ENCODE measurements around the gene FPR1. TPM values are rescaled to one million over a fixed set of nuclear protein-coding genes. Genes with fewer than 3 reads are reported as not detected.

The FPR1 gene
- total RNA-seq, 1 experiment from 2014 or later, result not detected

DNA sequence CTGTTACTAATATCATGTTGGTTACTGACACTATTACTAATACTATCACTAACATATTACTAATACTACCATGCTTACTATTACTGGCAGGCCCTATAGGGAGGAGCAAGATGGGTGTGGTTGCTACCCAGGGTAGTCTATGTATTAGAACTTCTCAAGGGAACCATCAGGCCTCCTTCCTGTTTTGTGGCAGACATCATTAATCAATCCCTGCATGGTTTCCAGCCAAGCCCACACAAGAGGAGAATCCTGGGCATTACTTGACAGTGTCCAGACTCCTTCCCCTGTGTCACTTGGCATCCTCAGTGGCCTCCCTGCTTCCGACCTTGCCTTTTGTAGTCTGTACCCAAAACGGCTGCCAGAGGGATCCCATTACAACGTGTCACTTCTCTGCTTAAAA is 36.8 kb downstream of the FPR1 start:
- no peak for DNase-seq (ENCODE audit: low read depth in 1 of 2, low spot score in 2 of 2)
- H3K4me1 ChIP-seq (replicated peaks), result no peaks in the 10 kb centered on the region
- no peaks in the 10 kb centered on the region for H3K36me3 ChIP-seq
- no peak overlapping the region for H3K4me3 ChIP-seq
- no peaks in the 10 kb centered on the region for H3K27me3 ChIP-seq (replicated peaks)
- peaks cover 5% of the 10 kb centered on the region for H3K9me3 ChIP-seq (replicated peaks)
- no peak overlapping the region for H3K27ac ChIP-seq

DNA sequence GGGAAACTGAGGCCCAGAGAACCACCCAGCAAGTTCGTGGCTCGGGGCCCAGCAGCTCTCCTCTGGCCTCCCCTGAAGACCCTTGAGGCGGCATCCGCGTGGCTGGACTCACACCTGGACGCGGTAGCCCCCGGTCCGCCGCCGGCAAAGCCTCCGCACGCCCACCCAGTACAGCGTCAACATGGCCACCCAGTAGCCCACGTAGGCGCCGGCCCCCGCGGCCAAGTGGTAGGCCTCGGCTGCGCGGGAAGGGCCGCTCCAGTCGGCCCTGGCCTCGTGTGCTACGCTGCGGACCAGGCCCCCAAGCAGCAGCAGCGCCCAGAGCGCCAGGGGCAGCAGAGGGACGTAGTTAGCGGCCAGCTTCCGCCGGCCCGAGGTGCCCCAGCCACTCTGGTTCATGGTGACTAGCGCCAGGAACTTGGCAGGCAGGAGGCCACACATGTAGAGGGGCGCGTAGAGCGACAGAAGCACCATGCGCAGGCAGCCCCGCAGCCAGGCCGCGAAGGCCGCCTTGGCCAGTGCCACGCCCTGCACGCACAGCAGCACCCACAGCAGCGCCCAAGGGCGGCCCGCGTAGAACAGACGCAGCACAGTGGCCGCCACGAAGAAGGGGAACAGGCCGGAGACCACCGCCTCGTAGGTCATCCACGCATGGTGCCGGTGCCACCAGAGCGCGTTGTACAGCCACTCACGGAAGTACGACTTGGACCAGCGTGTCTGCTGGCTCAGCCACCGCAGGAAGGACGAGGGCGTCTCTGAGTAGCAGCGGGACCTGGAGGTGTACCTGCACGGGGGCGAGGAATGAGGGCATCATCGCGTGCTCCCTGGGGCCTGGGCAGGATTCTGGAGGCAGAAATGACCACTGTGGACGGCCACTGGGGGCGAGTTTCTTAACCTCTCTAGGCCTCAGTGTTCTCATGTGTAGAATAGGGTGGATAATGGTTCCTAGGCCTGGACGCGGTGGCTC is 38.1 kb downstream of the FPR1 start:
- Histone ChIP-seq H3K4me3 (no peak overlapping the region), H3K4me1 (replicated peaks) (no peaks in the 10 kb centered on the region), H3K27me3 (replicated peaks) (no peaks in the 10 kb centered on the region), H3K27ac (no peak overlapping the region), H3K36me3 (no peaks in the 10 kb centered on the region), H3K9me3 (replicated peaks) (no peaks in the 10 kb centered on the region)
- DNase-seq (ENCODE audit: low read depth in 1 of 2, low spot score in 2 of 2), result no peak

DNA sequence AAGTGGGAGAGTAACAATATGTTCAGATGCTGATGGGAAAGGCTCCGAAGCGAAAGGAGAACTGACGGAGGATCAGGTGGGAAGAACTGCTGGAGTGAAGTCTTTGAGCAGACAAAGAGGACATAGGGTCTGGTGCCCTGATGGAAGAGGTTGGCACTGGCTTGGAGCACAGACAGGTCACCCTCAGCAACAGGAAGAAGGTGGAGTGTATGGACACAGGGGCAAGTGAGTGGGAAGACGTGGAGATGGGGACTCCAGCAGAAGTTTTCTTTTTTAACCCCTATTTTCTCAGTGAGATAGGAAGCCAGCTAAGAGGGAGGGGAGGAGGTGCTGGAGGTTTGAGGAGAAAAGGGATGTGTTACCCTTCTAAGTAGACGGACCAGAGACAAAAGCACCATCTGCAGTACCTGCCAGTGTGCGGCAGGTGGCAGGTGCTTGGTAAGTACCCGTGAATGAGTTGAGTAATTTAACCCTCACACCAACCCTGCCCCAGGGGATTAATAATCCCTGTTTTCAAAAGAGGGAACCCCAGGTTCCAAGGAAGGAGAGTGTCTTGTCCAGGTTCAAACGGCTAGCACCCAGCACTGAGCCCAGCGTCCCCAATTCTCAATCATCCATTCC is 39.1 kb downstream of the FPR1 start:
- H3K27ac ChIP-seq, result no peak overlapping the region

DNA sequence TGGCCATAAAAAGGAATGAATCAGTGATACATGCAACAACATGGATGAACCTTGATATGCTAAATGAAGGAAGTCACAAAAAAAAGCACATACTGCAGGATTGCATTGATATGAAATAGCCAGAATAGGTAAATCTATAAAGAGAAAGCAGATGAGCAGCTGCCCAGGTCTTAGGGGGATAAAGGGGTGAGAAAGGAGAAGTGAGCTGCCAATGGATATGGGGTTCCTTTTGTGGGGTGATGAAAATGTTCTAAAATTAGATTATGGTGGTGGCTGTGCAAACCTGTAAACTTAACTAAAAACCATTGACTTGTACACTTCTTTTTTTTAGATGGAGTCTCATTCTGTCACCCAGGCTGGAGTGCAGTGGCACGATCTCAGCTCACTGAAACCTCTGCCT is 40.0 kb downstream of the FPR1 start:
- Histone ChIP-seq H3K4me3 (no peak overlapping the region), H3K27me3 (replicated peaks) (no peaks in the 10 kb centered on the region), H3K27ac (no peak overlapping the region), H3K36me3 (peaks cover 3% of the 10 kb centered on the region), H3K9me3 (replicated peaks) (no peaks in the 10 kb centered on the region), H3K4me1 (replicated peaks) (no peaks in the 10 kb centered on the region)
- no peak for DNase-seq (ENCODE audit: low read depth in 1 of 2, low spot score in 2 of 2)

More for the DNA sequence above, 39.1 kb downstream of the FPR1 start:
- Histone ChIP-seq H3K36me3 (no peaks in the 10 kb centered on the region; the same call in 1 of the 2 replicates), H3K4me3 (no peak overlapping the region), H3K4me1 (replicated peaks) (no peaks in the 10 kb centered on the region), H3K27me3 (replicated peaks) (no peaks in the 10 kb centered on the region), H3K9me3 (replicated peaks) (no peaks in the 10 kb centered on the region)
- no peak for DNase-seq (ENCODE audit: low read depth in 1 of 2, low spot score in 2 of 2)

DNA sequence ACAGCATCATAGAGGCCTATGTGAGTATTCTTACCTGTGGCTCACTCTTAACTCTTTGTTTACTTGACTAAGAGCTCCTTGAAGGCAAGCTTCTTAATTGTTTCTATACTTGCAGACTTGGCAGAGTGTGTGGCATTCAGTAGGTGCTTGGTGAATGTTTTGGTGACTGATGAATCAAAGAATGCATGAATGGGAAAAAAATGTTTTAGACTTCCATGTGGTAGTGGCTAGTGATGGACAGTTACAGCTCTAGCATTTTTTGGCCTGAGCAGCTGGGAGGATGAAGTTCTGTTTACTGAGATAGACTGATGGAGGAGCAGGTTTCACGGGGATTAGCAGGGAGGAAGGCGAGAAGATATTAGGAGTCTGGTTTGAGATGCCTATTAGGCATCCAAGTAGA is 41.5 kb downstream of the FPR1 start:
- Histone ChIP-seq H3K27me3 (replicated peaks) (no peaks in the 10 kb centered on the region), H3K27ac (no peak overlapping the region), H3K9me3 (replicated peaks) (no peaks in the 10 kb centered on the region), H3K4me3 (no peak overlapping the region), H3K4me1 (replicated peaks) (no peaks in the 10 kb centered on the region), H3K36me3 (peaks cover 18% of the 10 kb centered on the region)
- no peak for DNase-seq (ENCODE audit: low read depth in 1 of 2, low spot score in 2 of 2)

DNA sequence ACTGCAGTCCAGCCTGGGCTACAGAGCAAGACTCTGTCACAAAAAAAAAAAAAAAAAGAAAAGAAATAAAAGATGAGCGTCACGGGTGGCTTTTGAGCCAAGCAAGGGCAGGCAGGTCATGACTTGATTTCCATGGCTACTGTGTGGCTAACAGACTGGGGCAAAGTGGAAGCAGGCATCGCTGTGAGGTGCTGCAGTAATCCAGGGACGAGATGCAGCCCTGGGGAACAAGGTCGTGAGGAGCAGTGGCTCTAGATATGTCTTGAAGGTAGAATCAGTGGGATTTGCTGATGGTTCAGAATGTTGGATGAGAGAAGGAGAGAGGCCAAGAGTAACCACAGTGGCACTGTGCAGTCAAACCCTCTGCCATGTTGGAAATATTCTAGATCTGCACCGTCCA is 42.1 kb downstream of the FPR1 start:
- H3K4me1 ChIP-seq (replicated peaks), result peaks cover 3% of the 10 kb centered on the region; the same call in 1 of the 2 replicates
- H3K36me3 ChIP-seq, result peaks cover 23% of the 10 kb centered on the region
- H3K27ac ChIP-seq, result no peak overlapping the region
- no peak overlapping the region for H3K4me3 ChIP-seq
- DNase-seq (ENCODE audit: low read depth in 1 of 2, low spot score in 2 of 2), result no peak
- H3K9me3 ChIP-seq (replicated peaks), result no peaks in the 10 kb centered on the region
- no peaks in the 10 kb centered on the region for H3K27me3 ChIP-seq (replicated peaks)

DNA sequence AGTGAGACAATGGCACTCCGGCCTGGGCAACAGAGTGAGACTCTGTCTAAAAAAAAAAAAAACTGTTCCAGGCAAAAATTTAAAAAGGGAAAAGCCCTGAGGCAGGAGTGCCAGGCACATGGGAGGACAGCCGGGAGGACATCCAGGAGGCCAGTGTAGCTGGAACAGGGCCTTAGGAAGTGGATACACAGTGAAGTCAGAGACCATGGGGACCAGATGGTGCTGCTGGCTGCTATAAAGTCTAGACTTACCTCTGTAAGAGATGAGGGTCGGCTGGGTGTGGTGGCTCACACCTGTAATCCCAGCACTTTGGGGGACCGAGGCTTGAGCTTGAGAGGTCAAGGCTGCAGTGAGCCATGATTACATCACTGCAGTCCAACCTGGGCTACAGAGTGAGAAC is 42.9 kb downstream of the FPR1 start:
- peaks cover 27% of the 10 kb centered on the region for H3K36me3 ChIP-seq
- peaks cover 6% of the 10 kb centered on the region; the same call in 1 of the 2 replicates for H3K4me1 ChIP-seq (replicated peaks)
- H3K9me3 ChIP-seq (replicated peaks), result no peaks in the 10 kb centered on the region
- DNase-seq (ENCODE audit: low read depth in 1 of 2, low spot score in 2 of 2), result no peak
- H3K4me3 ChIP-seq, result no peak overlapping the region
- H3K27ac ChIP-seq, result no peak overlapping the region
- H3K27me3 ChIP-seq (replicated peaks), result no peaks in the 10 kb centered on the region

DNA sequence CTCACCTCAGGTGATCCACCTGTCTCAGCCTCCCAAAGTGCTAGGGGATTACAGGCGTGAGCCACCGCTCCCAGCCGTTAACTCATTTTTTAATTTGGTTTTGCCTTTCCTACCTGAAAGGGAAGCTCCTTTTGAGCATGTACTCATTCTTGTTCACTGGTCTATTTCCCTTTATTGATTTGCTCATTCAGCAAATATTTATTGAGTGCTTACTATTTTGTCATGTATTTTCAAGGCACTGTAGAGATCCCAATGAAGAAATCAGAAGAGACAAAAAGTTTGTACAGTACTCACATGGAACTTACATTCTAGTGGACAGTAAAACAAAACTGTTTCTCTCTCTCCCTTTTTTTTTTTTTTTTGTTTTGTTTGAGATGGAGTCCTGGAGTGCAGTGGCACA is 44.8 kb downstream of the FPR1 start:
- no peak overlapping the region for H3K27ac ChIP-seq
- no peak overlapping the region for H3K4me3 ChIP-seq
- H3K4me1 ChIP-seq (replicated peaks), result peaks cover 6% of the 10 kb centered on the region; the same call in 1 of the 2 replicates
- no peaks in the 10 kb centered on the region for H3K27me3 ChIP-seq (replicated peaks)
- no peaks in the 10 kb centered on the region for H3K9me3 ChIP-seq (replicated peaks)
- H3K36me3 ChIP-seq, result peaks cover 44% of the 10 kb centered on the region
- no peak for DNase-seq (ENCODE audit: low read depth in 1 of 2, low spot score in 2 of 2)

DNA sequence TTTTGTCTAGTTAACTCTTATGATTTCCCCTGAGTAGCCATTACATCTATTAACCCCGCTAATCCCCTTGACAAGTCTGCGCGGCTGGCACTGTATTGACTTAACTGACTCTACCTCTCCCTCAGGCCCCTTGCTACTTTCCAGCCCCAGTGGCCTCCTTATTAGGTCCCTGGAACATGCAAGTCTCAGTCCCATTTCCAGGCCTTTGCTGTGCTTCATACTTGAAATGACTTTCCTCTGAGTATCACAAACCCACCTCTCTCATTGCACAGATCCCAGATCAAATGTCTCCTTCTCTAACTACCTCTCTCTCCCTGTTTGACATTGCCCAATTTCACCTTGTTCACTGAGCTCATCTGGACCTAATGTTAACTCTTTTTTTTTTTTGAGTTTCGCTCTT is 45.4 kb downstream of the FPR1 start:
- Histone ChIP-seq H3K4me1 (replicated peaks) (peaks cover 6% of the 10 kb centered on the region; the same call in 1 of the 2 replicates), H3K9me3 (replicated peaks) (no peaks in the 10 kb centered on the region), H3K4me3 (no peak overlapping the region), H3K36me3 (peaks cover 50% of the 10 kb centered on the region), H3K27me3 (replicated peaks) (no peaks in the 10 kb centered on the region), H3K27ac (no peak overlapping the region)
- no peak for DNase-seq (ENCODE audit: low read depth in 1 of 2, low spot score in 2 of 2)

DNA sequence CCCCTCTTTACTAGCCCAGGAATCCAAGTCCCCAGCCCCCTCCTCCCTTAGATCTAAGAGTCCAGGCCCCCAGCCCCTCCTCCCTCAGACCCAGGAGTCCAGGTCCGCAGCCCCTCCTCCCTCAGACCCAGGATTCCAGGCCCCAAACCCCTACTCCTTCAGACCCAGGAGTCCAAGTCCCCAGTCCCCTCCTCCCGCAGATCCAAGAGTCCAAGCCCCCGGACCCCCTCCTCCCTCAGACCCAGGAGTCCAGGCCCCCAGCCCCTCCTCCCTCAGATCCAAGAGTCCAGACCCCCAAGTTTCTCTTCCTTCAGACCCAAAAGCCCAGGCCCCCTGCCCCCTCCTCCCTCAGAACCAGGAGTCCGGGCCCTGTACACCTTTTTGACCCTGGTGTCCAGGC is 47.1 kb downstream of the FPR1 start:
- peak overlapping the region; percentile 50 for H3K27ac ChIP-seq
- H3K4me3 ChIP-seq, result peak overlapping the region; percentile 50
- H3K9me3 ChIP-seq (replicated peaks), result no peaks in the 10 kb centered on the region
- no peaks in the 10 kb centered on the region for H3K27me3 ChIP-seq (replicated peaks)
- peaks cover 6% of the 10 kb centered on the region; the same call in 1 of the 2 replicates for H3K4me1 ChIP-seq (replicated peaks)
- no peak for DNase-seq (ENCODE audit: low read depth in 1 of 2, low spot score in 2 of 2)
- peaks cover 67% of the 10 kb centered on the region for H3K36me3 ChIP-seq

DNA sequence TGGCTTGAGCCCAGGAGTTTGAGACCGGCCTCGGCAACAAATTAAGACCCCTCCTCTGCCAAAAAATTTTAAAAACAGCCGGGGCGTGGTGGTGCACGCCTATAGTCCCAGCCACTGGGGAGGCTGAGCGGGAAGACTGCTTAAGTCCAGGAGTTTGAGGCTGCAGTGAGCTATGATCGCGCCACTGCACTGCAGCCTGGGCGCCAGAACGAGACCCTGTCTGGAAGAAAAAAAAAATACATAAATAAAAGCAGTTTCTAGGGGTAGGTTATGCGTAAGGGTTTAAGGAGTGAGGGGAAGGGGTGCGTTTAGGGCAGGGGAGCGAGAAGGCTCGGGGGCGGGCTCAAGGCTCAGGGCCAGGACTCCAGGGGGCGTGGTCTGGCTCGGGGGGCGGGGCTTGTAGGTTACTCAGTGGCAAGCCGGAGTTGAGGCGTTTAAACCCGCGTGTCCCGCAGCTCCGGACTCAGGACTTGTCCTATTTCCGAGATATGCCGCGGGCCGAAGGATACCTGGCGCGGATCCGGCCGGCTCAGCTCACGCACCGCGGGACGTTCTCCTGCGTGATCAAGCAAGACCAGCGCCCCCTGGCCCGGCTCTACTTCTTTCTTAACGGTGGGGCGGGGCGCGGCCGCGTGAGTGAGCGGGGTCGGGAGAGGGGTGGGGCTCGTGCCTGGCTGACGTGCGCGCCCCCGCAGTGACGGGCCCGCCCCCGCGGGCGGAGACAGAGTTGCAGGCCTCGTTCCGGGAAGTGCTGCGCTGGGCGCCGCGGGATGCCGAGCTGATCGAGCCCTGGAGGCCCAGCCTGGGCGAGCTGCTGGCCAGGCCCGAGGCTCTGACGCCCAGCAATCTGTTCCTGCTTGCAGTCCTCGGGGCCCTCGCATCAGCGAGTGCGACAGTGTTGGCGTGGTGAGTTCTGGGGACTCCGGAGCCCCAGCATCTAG is 47.8 kb downstream of the FPR1 start:
- peaks cover 74% of the 10 kb centered on the region for H3K36me3 ChIP-seq
- no peaks in the 10 kb centered on the region for H3K27me3 ChIP-seq (replicated peaks)
- peak overlapping the region; percentile 50 for H3K4me3 ChIP-seq
- no peaks in the 10 kb centered on the region for H3K9me3 ChIP-seq (replicated peaks)
- DNase-seq (ENCODE audit: low read depth in 1 of 2, low spot score in 2 of 2), result peak; percentile 95
- peak overlapping the region; percentile 50 for H3K27ac ChIP-seq
- peaks cover 6% of the 10 kb centered on the region; the same call in 1 of the 2 replicates for H3K4me1 ChIP-seq (replicated peaks)

DNA sequence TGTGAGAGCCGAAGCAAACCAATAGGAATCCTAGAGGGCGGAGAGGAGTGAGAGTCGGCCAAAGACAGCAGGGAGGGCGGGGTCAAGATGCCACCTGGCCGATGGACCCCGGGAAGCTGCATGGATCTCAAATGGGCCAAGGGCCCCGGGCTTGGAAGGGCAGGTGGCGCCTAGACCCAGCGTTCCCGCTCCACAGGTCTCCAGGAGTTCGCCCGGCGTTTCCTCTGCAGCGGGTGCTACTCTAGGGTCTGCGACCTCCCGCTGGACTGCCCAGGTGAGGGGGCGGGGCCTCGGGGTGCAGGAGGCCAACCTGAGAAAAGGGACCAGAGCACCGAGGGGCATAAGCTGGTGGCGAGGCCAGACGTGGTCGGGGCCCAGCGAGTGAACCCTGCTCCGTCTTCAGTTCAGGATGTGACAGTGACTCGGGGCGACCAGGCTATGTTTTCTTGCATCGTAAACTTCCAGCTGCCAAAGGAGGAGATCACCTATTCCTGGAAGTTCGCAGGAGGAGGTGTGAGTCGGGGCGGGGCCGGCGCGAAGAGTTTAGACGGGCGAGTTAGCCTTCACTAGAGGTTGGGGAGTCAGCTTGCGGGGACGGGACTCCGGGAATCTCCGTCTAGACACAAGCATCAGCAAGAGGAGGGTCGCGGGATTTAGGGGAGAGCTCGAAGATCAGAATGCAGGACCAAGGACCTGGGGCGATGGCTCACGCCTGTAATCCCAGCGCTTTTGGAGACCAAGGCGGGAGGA is 48.7 kb downstream of the FPR1 start:
- H3K27ac ChIP-seq, result no peak overlapping the region

More for the DNA sequence above, 48.7 kb downstream of the FPR1 start:
- no peak for DNase-seq (ENCODE audit: low read depth in 1 of 2, low spot score in 2 of 2)
- H3K9me3 ChIP-seq (replicated peaks), result no peaks in the 10 kb centered on the region
- no peaks in the 10 kb centered on the region for H3K27me3 ChIP-seq (replicated peaks)
- no peak overlapping the region for H3K4me3 ChIP-seq
- peaks cover 6% of the 10 kb centered on the region; the same call in 1 of the 2 replicates for H3K4me1 ChIP-seq (replicated peaks)
- H3K36me3 ChIP-seq, result peaks cover 83% of the 10 kb centered on the region
